Activated CD4-positive, alpha-beta memory T cell treated with anti-CD3 and anti-CD28 coated beads for 36 hours (primary cell): Measurements from ENCODE around the gene ASB11. TPM values are rescaled to one million over a fixed set of nuclear protein-coding genes. Genes with fewer than 3 reads are reported as not detected.
A peak's percentile ranks its signal among the peaks of the same experiment; 100 is the strongest.
"Not testable (repeated sequence)": the region's sequence is repeated elsewhere in the genome, so short reads cannot be mapped to it uniquely, and the experiment has no call there.

Source experiments
- CTCF ChIA-PET: fragments of 350-600 bp; sonication (Branson Sonifier 250); formaldehyde crosslinking; loops from one replicate; lab custom pipeline; 2021; ENCODE audit warnings: antibody characterized with exemption, inconsistent platforms; lab: Charles Lee
- POLR2A ChIA-PET: fragments of 350-600 bp; sonication (Branson Sonifier 250); formaldehyde crosslinking; loops from one replicate; lab custom pipeline; 2021; ENCODE audit warnings: antibody characterized with exemption; lab: Charles Lee
- DNase-seq: peaks from one replicate; pipeline ENCODE4 v3.0.0-alpha.2; 2020
- H3K27ac Mint-ChIP-seq: one replicate; pipeline ENCODE4 v1.8.0; 2021; ENCODE audit warnings: mixed read lengths
- H3K27me3 Mint-ChIP-seq: one replicate; pipeline ENCODE4 v1.8.0; 2021; ENCODE audit warnings: mixed read lengths
- H3K36me3 Mint-ChIP-seq: one replicate; pipeline ENCODE4 v1.8.0; 2021; ENCODE audit warnings: mixed read lengths
- H3K4me1 Mint-ChIP-seq: one replicate; pipeline ENCODE4 v1.8.0; 2021; ENCODE audit warnings: low read depth, mixed read lengths
- H3K4me3 Mint-ChIP-seq: one replicate; pipeline ENCODE4 v1.8.0; 2021; ENCODE audit warnings: mild to moderate bottlenecking, mixed read lengths
- H3K9me3 Mint-ChIP-seq: one replicate; pipeline ENCODE4 v1.8.0; 2021; ENCODE audit warnings: mixed read lengths
- intact Hi-C: fragments of 100-400 bp; cut with micrococcal nuclease; formaldehyde crosslinking; loops from one replicate; pipeline ENCODE4 v1.15.1; 2023
- total RNA-seq, 2 experiments: library from RNA; stranded (reverse); gene quantifications; one replicate each; pipeline ENCODE4 v1.2.3, GENCODE V29; 2021

Gene ASB11
- total RNA-seq, 2 experiments from 2014 or later, result not detected

DNA sequence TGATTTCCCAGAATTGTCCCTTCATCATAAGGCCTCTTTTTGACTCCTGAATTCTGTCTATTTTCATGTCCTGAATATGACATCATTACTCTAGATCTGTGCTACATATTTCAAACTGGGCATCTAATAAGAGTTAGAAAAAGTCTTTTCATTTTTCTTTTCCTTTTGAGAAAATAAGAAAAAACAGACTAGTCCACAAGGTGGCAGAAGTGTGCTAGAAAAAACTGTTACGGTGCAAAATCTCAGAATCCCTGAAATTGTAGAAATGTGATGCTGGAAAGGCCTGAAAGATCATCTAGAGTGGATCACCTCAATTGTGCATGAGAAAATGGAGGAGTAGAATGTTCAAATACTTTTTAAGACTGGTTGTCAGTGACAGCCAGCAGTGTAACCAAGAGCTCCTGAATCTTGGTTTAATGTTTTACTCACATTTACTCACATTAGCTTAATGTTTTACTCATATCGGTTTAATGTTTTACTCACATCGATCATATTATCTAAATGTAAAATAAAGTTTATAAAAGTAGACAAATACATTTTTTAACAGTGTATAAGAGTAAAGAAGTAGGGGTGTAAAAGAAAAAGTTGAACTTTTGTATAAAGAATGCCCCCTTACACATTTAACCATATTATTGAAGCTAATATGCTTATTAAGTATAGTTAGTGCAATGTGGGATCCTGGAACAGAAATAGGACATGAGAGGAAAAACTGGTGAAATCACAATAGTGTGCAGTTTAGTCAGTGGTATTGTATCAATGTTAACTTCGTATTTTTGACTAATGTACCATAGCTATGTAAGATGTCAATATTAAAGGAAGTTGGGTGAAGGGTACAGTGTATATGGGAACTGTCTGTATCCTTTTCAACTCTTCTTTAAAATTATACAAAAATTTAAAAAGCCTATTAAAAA is 15.2 kb downstream of the ASB11 start:
- H3K27me3 Mint-ChIP-seq, result no peaks in the 10 kb centered on the region
- H3K4me1 Mint-ChIP-seq, result peaks cover 8% of the 10 kb centered on the region
- no peak for DNase-seq
- H3K4me3 Mint-ChIP-seq, result no peak overlapping the region
- no peaks in the 10 kb centered on the region for H3K9me3 Mint-ChIP-seq
- POLR2A ChIA-PET, result no interaction called here
- CTCF ChIA-PET, result interaction anchor here (1.0 to 1.5 kb wide), 3 partner anchors 11 to 168 kb away, joined by 3 to 7 read pairs (median 6); no protein-coding TSS in a partner anchor
- no peak overlapping the region for H3K27ac Mint-ChIP-seq
- intact Hi-C loops, result loop anchor here (1.0 kb wide), 1 partner anchor 35 kb away; the partner anchor contains the start of gene PIGA
- H3K36me3 Mint-ChIP-seq, result no peaks in the 10 kb centered on the region

DNA sequence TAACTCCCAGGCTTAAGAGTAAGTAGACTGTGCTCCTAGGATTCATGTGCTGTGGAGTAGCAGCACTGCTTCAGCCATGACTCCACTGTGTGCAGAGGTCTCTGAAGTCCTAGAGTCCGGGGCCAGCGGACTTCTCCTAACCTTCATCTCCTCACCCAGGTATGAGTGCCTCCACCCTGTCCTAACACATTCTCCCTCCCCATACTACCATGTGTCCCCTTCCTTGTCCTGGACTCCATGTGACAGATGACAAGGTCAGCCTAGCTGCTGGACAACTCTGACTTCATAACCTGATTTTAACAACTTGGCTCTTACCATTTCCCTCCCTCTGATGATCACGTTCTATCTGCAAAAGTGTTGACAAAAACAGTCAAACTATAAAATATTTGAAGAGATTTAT is 16.7 kb downstream of the ASB11 start:
- POLR2A ChIA-PET, result no interaction called here

DNA sequence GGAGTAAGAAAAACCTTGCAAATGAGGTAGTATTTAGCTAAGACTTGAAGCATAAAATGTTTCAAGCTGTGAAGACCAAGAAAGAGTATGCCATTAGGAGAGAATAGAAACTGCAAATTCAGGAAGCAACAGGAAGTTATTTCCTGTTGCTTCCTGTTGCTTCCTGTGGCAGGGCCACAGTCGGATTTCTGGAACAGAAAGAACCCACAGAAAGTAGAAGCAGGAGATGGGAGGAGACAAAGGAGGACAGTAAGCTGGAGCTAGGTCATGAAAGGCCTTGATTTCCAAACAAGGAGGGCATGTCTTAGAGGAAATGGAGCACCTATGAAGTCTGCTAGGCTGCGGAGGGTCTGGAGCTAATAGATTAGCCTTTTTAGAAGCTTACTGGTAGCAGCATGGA is 17.2 kb downstream of the ASB11 start:
- no peaks in the 10 kb centered on the region for H3K9me3 Mint-ChIP-seq
- no peak overlapping the region for H3K27ac Mint-ChIP-seq
- H3K36me3 Mint-ChIP-seq, result no peaks in the 10 kb centered on the region
- ChIA-PET POLR2A (no interaction called here), CTCF (interaction anchor here (0.7 to 1.5 kb wide), 2 partner anchors 12 to 40 kb away, joined by 3 read pairs; no protein-coding TSS in a partner anchor)
- no peaks in the 10 kb centered on the region for H3K27me3 Mint-ChIP-seq
- intact Hi-C loops, result no loop called here
- no peak for DNase-seq
- peaks cover 8% of the 10 kb centered on the region for H3K4me1 Mint-ChIP-seq
- no peak overlapping the region for H3K4me3 Mint-ChIP-seq

More for the DNA sequence above, 16.7 kb downstream of the ASB11 start:
- H3K9me3 Mint-ChIP-seq, result no peaks in the 10 kb centered on the region
- intact Hi-C loops, result no loop called here
- peaks cover 8% of the 10 kb centered on the region for H3K4me1 Mint-ChIP-seq
- CTCF ChIA-PET, result interaction anchor here (0.7 to 1.5 kb wide), 2 partner anchors 11 to 41 kb away, joined by 3 read pairs; no protein-coding TSS in a partner anchor
- no peak overlapping the region for H3K4me3 Mint-ChIP-seq
- H3K36me3 Mint-ChIP-seq, result no peaks in the 10 kb centered on the region
- H3K27ac Mint-ChIP-seq, result no peak overlapping the region
- DNase-seq, result no peak
- no peaks in the 10 kb centered on the region for H3K27me3 Mint-ChIP-seq

DNA sequence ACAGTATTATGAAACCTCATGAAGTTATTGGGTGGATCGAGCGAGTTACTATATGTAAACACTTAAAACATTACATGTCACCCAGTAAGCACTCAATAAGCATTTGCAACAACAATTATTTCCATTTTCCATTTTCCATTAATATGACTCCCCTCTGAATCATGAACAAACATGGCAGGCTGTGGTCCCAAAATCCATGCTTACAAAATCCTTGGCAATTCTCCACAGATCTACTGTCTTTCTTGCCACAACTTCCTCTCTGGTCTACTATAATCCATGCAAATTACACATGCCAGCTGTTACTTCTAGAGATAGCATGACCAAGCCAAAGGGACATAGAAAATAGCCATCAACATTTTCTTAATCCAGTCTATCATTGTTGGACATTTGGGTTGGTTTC is 22.0 kb downstream of the ASB11 start:
- no peaks in the 10 kb centered on the region for H3K36me3 Mint-ChIP-seq
- CTCF ChIA-PET, result no interaction called here
- H3K4me3 Mint-ChIP-seq, result no peak overlapping the region
- POLR2A ChIA-PET, result no interaction called here
- intact Hi-C loops, result no loop called here
- H3K4me1 Mint-ChIP-seq, result no peaks in the 10 kb centered on the region
- H3K27me3 Mint-ChIP-seq, result no peaks in the 10 kb centered on the region
- no peaks in the 10 kb centered on the region for H3K9me3 Mint-ChIP-seq
- DNase-seq, result no peak
- H3K27ac Mint-ChIP-seq, result no peak overlapping the region

DNA sequence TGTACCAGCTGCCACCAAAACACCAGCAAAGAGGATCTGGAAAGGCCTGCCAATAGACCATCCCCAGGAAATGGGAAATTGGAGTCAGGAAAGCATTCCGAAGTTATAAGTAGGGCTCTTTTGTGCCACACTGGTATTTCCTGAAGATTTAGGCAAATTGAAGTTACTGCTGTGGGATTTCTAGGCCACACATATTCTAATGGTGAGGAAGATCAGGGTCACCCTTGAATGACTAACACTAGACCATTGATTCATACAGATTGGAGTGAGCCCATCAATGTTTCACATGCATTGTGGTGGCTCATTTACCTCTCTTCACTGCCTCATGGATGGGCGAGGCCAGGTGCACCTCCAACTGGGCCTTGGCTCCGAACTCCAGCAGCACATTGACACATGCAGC is 22.6 kb downstream of the ASB11 start:
- Mint-ChIP-seq H3K27ac (no peak overlapping the region), H3K4me3 (no peak overlapping the region), H3K4me1 (no peaks in the 10 kb centered on the region), H3K9me3 (no peaks in the 10 kb centered on the region), H3K36me3 (no peaks in the 10 kb centered on the region), H3K27me3 (no peaks in the 10 kb centered on the region)
- intact Hi-C loops, result no loop called here
- no peak for DNase-seq
- ChIA-PET POLR2A (no interaction called here), CTCF (no interaction called here)

DNA sequence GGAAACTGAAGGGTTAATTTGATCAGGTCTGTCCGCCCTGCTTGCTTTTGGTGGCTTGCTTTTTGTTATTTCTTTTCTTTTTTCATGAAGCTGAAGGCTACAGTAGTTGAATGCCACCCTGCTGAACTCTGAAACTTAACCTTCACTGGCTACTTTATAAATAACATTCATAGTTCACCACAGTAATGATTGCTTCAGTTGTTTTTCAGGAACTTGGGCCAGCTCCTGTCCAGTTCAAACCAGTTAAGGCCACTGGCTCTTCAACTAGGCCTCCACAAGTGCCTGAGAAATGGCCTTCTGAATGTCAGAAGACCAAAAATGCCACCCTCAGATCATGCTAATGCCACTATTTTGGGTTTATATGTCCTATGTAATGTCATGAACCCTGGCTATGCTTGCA is 37.8 kb downstream of the ASB11 start:
- ChIA-PET CTCF (no interaction called here), POLR2A (no interaction called here)
- Mint-ChIP-seq H3K9me3 (no peaks in the 10 kb centered on the region), H3K27me3 (peaks cover 7% of the 10 kb centered on the region), H3K36me3 (no peaks in the 10 kb centered on the region), H3K4me1 (no peaks in the 10 kb centered on the region), H3K27ac (no peak overlapping the region), H3K4me3 (no peak overlapping the region)
- intact Hi-C loops, result no loop called here
- DNase-seq, result no peak

DNA sequence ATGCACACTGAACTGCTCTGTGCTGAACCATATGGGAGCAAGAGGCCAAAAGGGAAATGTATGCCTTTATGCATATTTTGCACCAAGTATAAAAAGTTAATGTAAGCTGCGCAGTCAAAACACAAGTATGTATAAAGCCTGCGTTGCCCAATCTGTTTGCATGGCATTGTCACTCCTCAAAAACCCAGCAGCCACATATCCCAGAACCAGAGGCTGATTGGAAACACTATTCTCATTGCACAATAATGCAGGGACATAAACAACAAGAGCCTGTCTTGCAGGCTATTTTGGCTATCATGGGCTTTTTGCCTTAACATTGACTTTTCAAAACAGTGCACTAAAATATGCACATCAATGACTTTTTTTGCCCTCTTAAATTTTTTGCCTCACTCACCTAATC is 40.5 kb downstream of the ASB11 start:
- DNase-seq, result no peak
- Mint-ChIP-seq H3K27me3 (peaks cover 3% of the 10 kb centered on the region), H3K4me1 (peaks cover 5% of the 10 kb centered on the region), H3K9me3 (no peaks in the 10 kb centered on the region), H3K4me3 (no peak overlapping the region), H3K36me3 (no peaks in the 10 kb centered on the region), H3K27ac (no peak overlapping the region)
- intact Hi-C loops, result no loop called here
- ChIA-PET CTCF (no interaction called here), POLR2A (no interaction called here)

DNA sequence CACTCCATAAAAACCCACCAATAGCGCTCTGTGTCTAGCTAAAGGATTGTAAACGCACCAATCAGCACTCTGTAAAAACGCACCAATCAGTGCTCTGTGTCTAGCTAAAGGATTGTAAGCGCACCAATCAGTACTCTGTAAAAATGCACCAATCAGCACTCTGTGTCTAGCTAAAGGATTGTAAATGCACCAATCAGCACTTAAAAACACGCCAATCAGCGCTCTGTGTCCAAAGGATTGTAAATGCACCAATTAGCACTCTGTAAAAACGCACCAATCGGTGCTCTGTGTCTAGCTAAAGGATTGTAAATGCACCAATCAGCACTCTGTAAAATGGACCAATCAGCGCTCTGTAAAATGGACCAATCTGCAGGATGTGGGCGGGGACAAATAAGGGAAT is 42.2 kb downstream of the ASB11 start:
- H3K27me3 Mint-ChIP-seq, CTCF ChIA-PET, POLR2A ChIA-PET, DNase-seq, intact Hi-C loops, H3K9me3 Mint-ChIP-seq, H3K27ac Mint-ChIP-seq, H3K4me3 Mint-ChIP-seq, H3K36me3 Mint-ChIP-seq: not testable (repeated sequence)
- H3K4me1 Mint-ChIP-seq, result peaks cover 10% of the 10 kb centered on the region

DNA sequence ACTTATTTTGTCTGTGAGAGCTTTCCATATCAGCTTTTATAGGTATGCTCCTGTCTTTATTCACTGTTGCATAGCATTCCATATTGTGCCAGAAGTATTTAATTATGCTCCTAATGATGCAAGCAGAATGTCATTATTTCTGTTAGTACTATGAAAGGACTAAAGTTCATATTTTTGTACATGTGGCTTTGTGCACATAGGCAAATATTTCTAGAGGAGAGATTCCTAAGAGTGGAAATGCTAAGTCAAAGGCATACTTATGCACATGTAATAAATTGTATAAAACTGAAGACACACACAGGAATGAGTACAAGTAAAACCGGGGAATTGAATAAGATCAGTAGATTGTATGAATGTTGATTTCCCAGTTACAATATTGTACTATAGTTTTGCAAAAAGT is 43.7 kb downstream of the ASB11 start:
- Mint-ChIP-seq H3K9me3 (no peaks in the 10 kb centered on the region), H3K4me3 (no peak overlapping the region), H3K36me3 (no peaks in the 10 kb centered on the region), H3K4me1 (peaks cover 10% of the 10 kb centered on the region), H3K27me3 (no peaks in the 10 kb centered on the region), H3K27ac (no peak overlapping the region)
- POLR2A ChIA-PET, result no interaction called here
- intact Hi-C loops, result no loop called here
- CTCF ChIA-PET, result no interaction called here
- no peak for DNase-seq

DNA sequence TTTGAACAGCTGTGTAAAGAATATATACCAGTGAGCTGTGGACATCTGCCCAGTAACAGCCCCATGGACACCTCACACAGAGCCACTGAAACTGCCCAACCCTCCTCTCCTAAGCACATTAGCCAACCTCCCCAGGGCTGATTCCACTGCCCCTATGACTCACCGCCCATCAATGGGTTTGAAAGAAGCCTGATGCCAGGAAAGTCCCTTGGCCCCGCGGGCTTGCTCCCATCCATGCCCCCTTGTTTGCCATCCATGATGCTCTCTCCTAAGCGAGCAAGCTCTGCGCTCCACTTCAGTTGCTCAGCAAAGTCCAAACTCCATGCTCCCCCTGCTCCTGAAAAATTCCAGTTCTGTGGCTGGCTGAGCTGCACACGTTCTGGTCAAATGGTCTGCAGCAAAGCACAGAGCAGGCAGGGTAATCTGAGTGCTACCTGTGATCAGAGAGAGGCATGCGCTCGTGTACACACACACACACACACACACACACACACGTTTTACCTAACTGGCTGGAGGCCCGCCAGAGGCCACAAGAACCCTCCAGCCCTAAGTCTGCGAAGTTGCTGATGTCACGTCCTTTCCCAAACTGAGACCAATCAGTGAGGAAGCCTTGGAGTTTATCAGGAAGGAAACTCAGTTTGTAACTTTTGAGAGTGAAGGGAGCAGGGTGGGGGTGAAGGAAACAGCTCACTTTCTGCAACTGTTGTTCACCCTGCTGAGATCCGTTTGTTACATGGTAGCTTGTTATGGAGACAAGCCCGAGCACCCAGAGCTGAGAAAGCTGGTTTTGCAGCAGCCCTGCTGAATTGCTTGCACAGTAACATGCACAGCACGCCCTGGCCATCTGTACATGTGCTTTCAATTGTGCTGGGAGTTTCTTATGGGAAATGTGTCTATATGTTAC is 45.6 kb downstream of the ASB11 start, which contains the start of gene ASB9:
ASB9 (minus strand) TSS at position 466 of the 904 bp plus-strand sequence; CDS start at position 257, 209 bp downstream.
- no peaks in the 10 kb centered on the region for H3K9me3 Mint-ChIP-seq
- no peaks in the 10 kb centered on the region for H3K36me3 Mint-ChIP-seq
- CTCF ChIA-PET, result interaction anchor here (1.1 kb wide), 1 partner anchor 127 kb away, joined by 3 read pairs; no protein-coding TSS in a partner anchor
- no peak within 1 kb of the TSS for H3K27ac Mint-ChIP-seq
- H3K27me3 Mint-ChIP-seq, result no peaks in the 10 kb centered on the region
- POLR2A ChIA-PET, result no interaction called here
- intact Hi-C loops, result no loop called here
- H3K4me3 Mint-ChIP-seq, result no peak within 1 kb of the TSS
- H3K4me1 Mint-ChIP-seq, result peaks cover 10% of the 10 kb centered on the region
- peak; percentile 15 for DNase-seq

DNA sequence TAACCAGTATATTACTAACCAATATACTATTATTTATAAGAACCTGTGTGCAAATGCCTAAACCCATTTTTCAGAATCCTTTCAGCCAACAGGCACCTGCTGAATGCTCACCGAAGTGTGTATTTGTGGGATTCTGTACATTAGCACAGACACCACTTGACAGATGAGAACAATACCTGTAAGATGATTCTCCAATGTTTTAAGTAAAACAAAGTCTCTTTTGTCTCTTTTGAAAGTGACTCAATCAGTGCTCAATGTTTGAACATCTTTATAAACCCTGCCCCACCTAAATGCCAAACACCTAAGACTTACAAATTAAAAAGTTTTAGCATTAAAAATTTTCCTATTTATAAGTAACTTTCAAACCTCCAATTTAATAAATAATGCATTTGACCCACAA is 46.3 kb downstream of the ASB11 start:
- CTCF ChIA-PET, result interaction anchor here (1.1 kb wide), 1 partner anchor 126 kb away, joined by 3 read pairs; no protein-coding TSS in a partner anchor
- Mint-ChIP-seq H3K4me1 (peaks cover 10% of the 10 kb centered on the region), H3K9me3 (no peaks in the 10 kb centered on the region), H3K27me3 (no peaks in the 10 kb centered on the region), H3K4me3 (no peak overlapping the region), H3K36me3 (no peaks in the 10 kb centered on the region), H3K27ac (no peak overlapping the region)
- no peak for DNase-seq
- POLR2A ChIA-PET, result no interaction called here
- intact Hi-C loops, result no loop called here

DNA sequence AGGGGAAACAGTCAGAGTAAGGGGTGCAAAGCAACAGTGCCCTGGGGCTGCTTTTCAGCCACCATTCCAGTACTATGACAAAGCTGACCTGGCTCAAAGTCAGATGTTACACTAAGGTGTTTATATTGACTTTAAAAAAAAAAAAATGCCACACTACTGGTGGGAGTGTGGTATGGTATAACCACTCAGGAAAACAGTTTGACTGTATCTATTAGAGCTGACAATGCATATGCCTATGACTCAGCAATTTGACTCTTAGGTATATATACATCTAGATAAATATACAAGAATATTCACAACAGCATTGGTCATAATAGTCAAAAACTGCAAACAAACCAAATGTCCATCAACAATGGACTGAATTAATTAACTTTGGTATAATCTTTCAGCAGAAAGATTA is 60.6 kb downstream of the ASB11 start:
- Mint-ChIP-seq H3K4me1 (no peaks in the 10 kb centered on the region), H3K27ac (no peak overlapping the region), H3K36me3 (no peaks in the 10 kb centered on the region), H3K27me3 (no peaks in the 10 kb centered on the region), H3K9me3 (no peaks in the 10 kb centered on the region), H3K4me3 (no peak overlapping the region)
- CTCF ChIA-PET, result no interaction called here
- intact Hi-C loops, result no loop called here
- POLR2A ChIA-PET, result no interaction called here
- no peak for DNase-seq
